ENCODE data around the gene CTSZ.
"Not testable (repeated sequence)": the region's sequence is repeated elsewhere in the genome, so short reads cannot be mapped to it uniquely, and the experiment has no call there.

CTSZ gene

GRCh38 chr20:59006864-59007664, at the start of gene CTSZ:
TSS of gene CTSZ (minus strand) at chr20:59007254. CDS start at chr20:59007128, 126 bp downstream.
- in situ Hi-C loops (cut with MboI; ENCODE audit: low sequenced_read_pairs), result no loop called here

DNA sequence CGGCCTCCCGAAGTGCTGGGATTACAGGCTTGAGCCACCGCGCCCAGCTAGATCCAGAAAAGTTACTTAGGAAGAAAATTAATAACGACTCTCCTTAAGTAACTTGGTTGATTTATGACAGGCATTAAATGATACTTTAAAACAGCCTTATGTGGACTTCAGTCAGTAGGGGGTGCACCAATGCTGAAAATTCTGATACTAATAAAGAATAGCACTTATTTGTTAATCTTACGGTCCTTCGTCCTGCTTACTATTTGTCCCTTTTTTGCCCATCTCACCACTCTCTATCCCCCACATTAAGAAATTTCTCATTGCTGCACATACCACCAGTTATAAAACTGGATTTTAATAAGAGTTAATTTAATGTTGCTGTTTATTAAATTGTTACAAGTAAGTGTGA, 48.2 kb upstream of the CTSZ start:
- in situ Hi-C loops (cut with MboI; ENCODE audit: low sequenced_read_pairs), result no loop called here

- in situ Hi-C loops (cut with MboI; ENCODE audit: low sequenced_read_pairs), result no loop called here
Measured at GRCh38 chr20:59051666-59052185, 44.7 kb upstream of the CTSZ start.

- in situ Hi-C loops (cut with MboI; ENCODE audit: low sequenced_read_pairs), result no loop called here
Measured at GRCh38 chr20:59050437-59050836, 43.4 kb upstream of the CTSZ start.

GRCh38 chr20:59048681-59049030, 41.6 kb upstream of the CTSZ start:
- in situ Hi-C loops (cut with MboI; ENCODE audit: low sequenced_read_pairs), result no loop called here

DNA sequence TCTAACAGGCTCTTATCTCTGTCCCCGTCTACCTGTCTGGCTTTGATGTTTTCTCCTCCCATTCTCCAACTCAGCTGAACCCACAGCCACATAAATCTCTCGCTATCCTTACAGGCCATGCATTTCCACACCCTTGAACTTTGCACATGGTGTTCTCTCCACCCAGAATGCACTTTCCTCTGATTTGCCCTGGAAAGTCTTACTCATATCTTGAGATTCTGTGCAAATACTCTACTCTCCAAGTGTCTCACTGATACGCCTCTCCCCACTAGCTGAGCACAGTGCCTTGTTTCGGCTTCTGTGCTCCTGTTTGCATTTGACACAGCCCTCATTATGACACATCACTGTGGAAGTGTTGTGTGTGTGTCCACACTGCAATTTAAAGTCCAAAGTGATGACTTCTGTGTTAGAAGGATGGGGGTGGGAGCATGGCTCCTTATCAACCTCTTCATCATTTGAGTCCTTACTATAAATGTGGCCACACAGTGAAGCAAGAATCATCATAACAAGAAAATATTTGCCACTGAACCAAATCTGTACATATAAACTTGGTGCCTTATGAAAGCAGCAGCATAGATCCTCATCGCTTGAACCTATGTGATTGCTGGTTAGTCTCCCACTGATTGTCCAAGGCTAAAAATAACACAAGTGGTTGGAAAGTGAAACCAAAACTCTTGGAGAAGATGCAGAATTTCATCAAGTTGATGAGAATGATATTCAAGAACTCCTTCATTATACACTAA, 41.1 kb upstream of the CTSZ start:
- in situ Hi-C loops (cut with MboI; ENCODE audit: low sequenced_read_pairs), result no loop called here

DNA sequence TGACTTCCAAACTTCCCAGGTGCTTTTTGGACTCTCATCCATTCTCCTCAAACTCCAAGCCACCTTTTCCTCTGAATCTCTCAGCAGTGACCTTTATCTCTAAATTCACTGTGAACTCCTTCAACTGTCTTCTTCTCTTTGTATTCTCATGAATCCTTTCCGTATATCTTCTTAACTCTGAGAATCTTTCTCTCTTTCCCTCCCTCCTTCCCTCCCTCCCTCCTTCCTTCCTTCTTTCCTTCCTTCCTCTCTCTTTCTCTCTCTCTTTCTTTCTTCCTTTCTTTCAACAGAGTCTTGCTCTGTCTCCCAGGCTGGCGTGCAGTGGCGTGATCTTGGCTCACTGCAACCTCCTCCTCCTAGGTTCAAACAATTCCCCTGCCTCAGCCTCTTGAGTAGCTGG, 39.8 kb upstream of the CTSZ start:
- in situ Hi-C loops (cut with MboI; ENCODE audit: low sequenced_read_pairs), result no loop called here

DNA sequence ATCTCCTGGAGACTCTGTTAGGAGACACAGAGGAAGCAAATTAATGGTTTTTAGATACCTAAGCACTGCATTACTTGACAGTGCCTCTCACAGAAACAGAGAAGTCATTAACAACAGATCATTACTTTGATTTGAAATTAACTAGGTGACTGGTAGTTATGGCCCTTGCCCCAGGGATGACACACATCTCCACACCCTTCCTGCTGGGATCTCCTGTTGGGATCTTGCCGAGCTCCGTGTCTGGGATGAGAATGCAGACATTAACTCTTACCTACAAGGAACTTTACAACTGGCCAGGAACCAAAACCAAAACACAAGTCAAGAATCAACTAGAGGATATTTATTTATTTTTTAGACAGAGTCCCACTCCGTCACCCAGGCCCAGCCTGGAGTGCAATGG, 37.7 kb upstream of the CTSZ start:
- in situ Hi-C loops (cut with MboI; ENCODE audit: low sequenced_read_pairs), result no loop called here

- in situ Hi-C loops (cut with MboI; ENCODE audit: low sequenced_read_pairs), result no loop called here
Measured at GRCh38 chr20:59044295-59044694, 37.2 kb upstream of the CTSZ start.

DNA sequence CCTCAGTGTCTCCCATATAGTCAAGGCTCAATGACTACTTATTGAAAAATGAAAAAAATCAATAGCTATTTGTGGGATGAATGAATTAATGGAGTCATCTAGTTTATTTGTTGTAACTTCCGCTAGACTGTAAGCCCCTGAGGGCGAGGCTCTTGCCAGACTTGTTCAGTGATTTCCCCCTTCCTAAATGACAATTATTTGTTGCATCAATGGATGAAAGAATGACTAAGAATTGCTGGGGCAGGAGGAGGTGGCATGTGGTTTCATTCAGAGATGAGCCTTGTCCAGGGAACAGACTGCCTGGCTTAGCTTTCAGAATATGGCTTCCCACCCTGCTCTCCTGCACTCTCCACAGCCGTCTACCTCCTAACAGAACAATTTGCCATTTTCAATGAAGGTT, 36.6 kb upstream of the CTSZ start:
- in situ Hi-C loops (cut with MboI; ENCODE audit: low sequenced_read_pairs), result no loop called here

- in situ Hi-C loops (cut with MboI; ENCODE audit: low sequenced_read_pairs), result no loop called here
Measured at GRCh38 chr20:59042796-59043631, 36.0 kb upstream of the CTSZ start.

GRCh38 chr20:59042151-59042795, 35.2 kb upstream of the CTSZ start, which contains the start of gene PRELID3B:
TSS of gene PRELID3B (minus strand) at chr20:59042786. CDS start at chr20:59042730, 56 bp downstream.
- in situ Hi-C loops (cut with MboI; ENCODE audit: low sequenced_read_pairs), result no loop called here

DNA sequence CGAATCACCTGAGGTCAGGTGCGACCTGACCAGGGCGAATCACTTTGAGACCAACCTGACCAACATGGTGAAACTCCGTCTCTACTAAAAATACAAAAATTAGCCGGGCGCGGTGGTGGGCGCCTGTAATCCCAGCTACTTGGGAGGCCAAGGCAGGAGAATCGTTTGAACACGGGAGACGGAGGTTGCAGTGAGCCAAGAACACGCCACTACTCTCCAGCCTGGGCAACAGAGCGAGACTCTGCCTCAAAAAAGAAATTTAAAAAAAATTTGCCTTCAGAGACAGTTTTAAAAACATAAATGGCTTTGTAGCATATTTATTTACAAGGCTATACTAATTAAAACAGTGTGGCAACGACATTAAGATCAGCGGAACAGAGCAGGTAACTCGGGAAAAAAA, 34.4 kb upstream of the CTSZ start:
- in situ Hi-C loops (cut with MboI; ENCODE audit: low sequenced_read_pairs), result not testable (repeated sequence)

GRCh38 chr20:59040667-59041066, 33.6 kb upstream of the CTSZ start:
- in situ Hi-C loops (cut with MboI; ENCODE audit: low sequenced_read_pairs), result no loop called here

- in situ Hi-C loops (cut with MboI; ENCODE audit: low sequenced_read_pairs), result no loop called here
Measured at GRCh38 chr20:59039233-59039632, 32.2 kb upstream of the CTSZ start.

DNA sequence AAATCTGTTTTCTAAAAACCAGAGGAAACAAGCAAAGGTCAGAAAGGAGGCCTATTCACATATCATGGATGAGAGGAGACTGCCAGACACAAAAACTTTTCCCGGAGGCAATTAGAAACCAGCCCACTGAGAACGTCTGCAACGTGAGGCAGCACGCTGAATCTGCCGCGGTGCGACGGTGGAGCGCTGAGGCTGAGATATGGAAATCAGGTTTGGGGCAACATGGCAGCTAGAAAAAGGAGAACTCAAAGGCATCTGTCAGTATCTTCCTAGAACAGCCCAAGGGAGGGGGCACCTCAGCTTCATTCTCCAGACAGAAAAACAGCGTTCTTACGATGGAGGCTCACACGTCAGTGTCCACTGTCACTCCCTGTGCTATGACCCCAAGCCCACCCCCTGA, 30.3 kb upstream of the CTSZ start:
- in situ Hi-C loops (cut with MboI; ENCODE audit: low sequenced_read_pairs), result no loop called here

DNA sequence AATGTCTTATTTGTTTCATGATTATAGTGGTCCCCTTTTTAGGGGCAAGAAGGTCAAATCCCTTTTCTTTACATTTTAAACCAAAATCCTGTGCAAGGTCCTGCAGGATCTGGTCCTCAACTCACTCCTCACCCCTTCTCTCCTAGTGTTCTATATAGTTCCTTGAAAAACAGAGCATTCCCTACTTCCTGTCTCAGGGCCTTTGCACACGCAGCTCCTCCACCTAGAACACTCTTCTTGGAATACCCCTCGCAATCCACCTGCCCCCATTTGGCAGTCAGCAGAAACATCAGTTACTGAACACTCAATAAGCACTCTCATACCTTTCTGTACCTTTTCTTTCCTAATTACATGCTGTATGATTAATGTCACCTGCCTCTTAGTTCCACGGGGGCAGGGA, 28.3 kb upstream of the CTSZ start:
- in situ Hi-C loops (cut with MboI; ENCODE audit: low sequenced_read_pairs), result no loop called here

GRCh38 chr20:59033616-59034165, 26.6 kb upstream of the CTSZ start:
- in situ Hi-C loops (cut with MboI; ENCODE audit: low sequenced_read_pairs), result no loop called here

DNA sequence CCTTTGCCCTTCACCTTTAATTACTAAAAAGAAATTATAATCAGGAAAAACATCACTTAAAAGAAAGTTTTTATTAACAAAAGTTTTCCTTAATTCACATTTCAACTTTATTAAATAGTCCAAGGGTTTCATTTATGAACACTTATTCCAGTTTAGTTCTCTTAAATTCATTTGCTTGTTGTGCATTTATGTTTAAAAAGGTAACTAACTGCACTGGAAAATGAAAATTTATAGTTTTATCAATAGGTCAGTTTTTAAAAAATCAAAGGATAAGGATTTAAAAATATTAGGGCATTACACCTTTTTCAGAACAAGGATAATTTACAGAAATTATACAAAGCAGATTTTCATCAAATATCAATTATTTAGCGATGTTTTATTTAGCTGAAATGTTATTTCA, 26.0 kb upstream of the CTSZ start:
- in situ Hi-C loops (cut with MboI; ENCODE audit: low sequenced_read_pairs), result no loop called here

GRCh38 chr20:59032713-59033059, 25.6 kb upstream of the CTSZ start:
- in situ Hi-C loops (cut with MboI; ENCODE audit: low sequenced_read_pairs), result no loop called here

Data from HL-60/S4 (cell line).